Measurements from ENCODE around the gene MPDZ.

GRCh38 chr9:13239208-13239607 is 40.3 kb downstream of the MPDZ start:
- TF ChIP-seq CTCF (IDR thresholded peaks at IDR 0.05) (no peak), EZH2 (IDR thresholded peaks at IDR 0.05) (no peak)

Data from neural progenitor cell (in vitro differentiated cells).